PC-3 (cell line): ENCODE data around the gene HOMEZ. TPM values are rescaled to one million over a fixed set of nuclear protein-coding genes. Genes with fewer than 3 reads are reported as not detected.
"Not testable (repeated sequence)": the region's sequence is repeated elsewhere in the genome, so short reads cannot be mapped to it uniquely, and the experiment has no call there.

Experiments used
- ATAC-seq: fragments of 200-7000 bp; cut with Tn5 transposase; 2 replicates; pipeline ENCODE4 v1.9.1; 2020; ENCODE audit warnings: mild to moderate bottlenecking, moderate library complexity
- BruUV-seq: library from RNA; stranded (reverse); fragments of 400-500 nt; replicated peaks from 2 replicates; lab custom pipeline; 2021; lab: Mats Ljungman, UMichigan
- CTCF ChIA-PET: fragments of 300-600 bp; sonication (Branson Sonifier 250); formaldehyde crosslinking; loops from one replicate; lab custom pipeline; 2022; ENCODE audit warnings: antibody characterized with exemption; lab: Charles Lee
- POLR2A ChIA-PET: fragments of 300-600 bp; sonication (Branson Sonifier 250); formaldehyde crosslinking; loops from one replicate; lab custom pipeline; 2022; ENCODE audit warnings: antibody characterized with exemption; ENCODE audit not compliant: unreplicated experiment; lab: Charles Lee
- DNase-seq: peaks from one replicate; pipeline ENCODE4 v3.0.0-alpha.2; 2015
- H2AFZ ChIP-seq: fragments of 300-600 bp; sonication (generic); 2 replicates; pipeline ENCODE4 v1.6.0; 2016; ENCODE audit warnings: antibody characterized with exemption, low read length
- H3F3A ChIP-seq: fragments of 300-600 bp; sonication (generic); one replicate; pipeline ENCODE4 v1.6.0; 2017; ENCODE audit warnings: antibody characterized with exemption, low read length, control low read depth, mild to moderate bottlenecking; ENCODE audit not compliant: unreplicated experiment
- H3K27ac ChIP-seq: fragments of 300-600 bp; sonication (generic); 2 replicates; pipeline ENCODE4 v1.5.1; 2016; ENCODE audit warnings: mild to moderate bottlenecking, low read length
- H3K27me3 ChIP-seq: fragments of 300-600 bp; sonication (generic); 2 replicates; pipeline ENCODE4 v1.6.1; 2016; ENCODE audit warnings: low read length, mixed read lengths
- H3K36me3 ChIP-seq: fragments of 300-600 bp; sonication (generic); 2 replicates; pipeline ENCODE4 v1.6.1; 2016; ENCODE audit warnings: low read depth, mixed run types, low read length, mixed read lengths
- H3K4me1 ChIP-seq: fragments of 300-600 bp; sonication (generic); 2 replicates; pipeline ENCODE4 v1.5.1; 2016; ENCODE audit warnings: low read length; ENCODE audit not compliant: insufficient read depth
- H3K4me2 ChIP-seq: fragments of 300-600 bp; sonication (generic); 2 replicates; pipeline ENCODE4 v1.6.0; 2016; ENCODE audit warnings: low read length
- H3K4me3 ChIP-seq: fragments of 300-600 bp; sonication (generic); 2 replicates; pipeline ENCODE4 v1.5.1; 2016; ENCODE audit warnings: mild to moderate bottlenecking, low read length, mixed read lengths
- H3K79me2 ChIP-seq: fragments of 300-600 bp; sonication (generic); 2 replicates; pipeline ENCODE4 v1.6.1; 2017; ENCODE audit warnings: low read length, mixed read lengths
- H3K9ac ChIP-seq: fragments of 300-600 bp; sonication (generic); 2 replicates; pipeline ENCODE4 v1.6.0; 2016; ENCODE audit warnings: mild to moderate bottlenecking, low read length
- H3K9me2 ChIP-seq: fragments of 300-600 bp; sonication (generic); replicated peaks from 2 replicates; pipeline ENCODE4 v1.6.1; 2016; ENCODE audit warnings: mixed run types, low read length, mixed read lengths
- H3K9me3 ChIP-seq: fragments of 300-600 bp; sonication (generic); 2 replicates; pipeline ENCODE4 v1.6.1; 2016; ENCODE audit warnings: low read length, mixed read lengths
- H4K20me1 ChIP-seq: fragments of 300-600 bp; sonication (generic); 2 replicates; pipeline ENCODE4 v1.6.1; 2016; ENCODE audit warnings: low read length, mixed read lengths
- EZH2 ChIP-seq: fragments of 300-600 bp; sonication (generic); IDR thresholded peaks from one replicate; pipeline ENCODE4 v1.6.1; 2017; ENCODE audit warnings: antibody characterized with exemption, mild to moderate bottlenecking, low read length; ENCODE audit not compliant: unreplicated experiment
- EZH2phosphoT487 ChIP-seq: fragments of 300-600 bp; sonication (generic); IDR thresholded peaks from 2 replicates; pipeline ENCODE4 v1.6.1; 2018; ENCODE audit warnings: mild to moderate bottlenecking, antibody characterized with exemption, low read length, borderline replicate concordance
- intact Hi-C: fragments of 100-400 bp; cut with micrococcal nuclease; formaldehyde crosslinking; loops from 2 replicates; pipeline ENCODE4 v1.9.0; 2023
- total RNA-seq: library from RNA; depleted of rRNA; stranded (reverse); fragments of >200 nt; gene quantifications from 2 replicates; pipeline ENCODE4 v1.2.3, GENCODE V29; 2014
- TF ChIP-seq, protein P1 (sequence below): fragments of 300-600 bp; sonication (generic); conservative IDR thresholded peaks from 2 replicates; pipeline ENCODE4 v1.5.1; 2017; ENCODE audit warnings: antibody characterized with exemption, low read depth, mild to moderate bottlenecking, low read length

The HOMEZ gene
- total RNA-seq, 1 experiment from 2014 or later, result 7.7 TPM

DNA sequence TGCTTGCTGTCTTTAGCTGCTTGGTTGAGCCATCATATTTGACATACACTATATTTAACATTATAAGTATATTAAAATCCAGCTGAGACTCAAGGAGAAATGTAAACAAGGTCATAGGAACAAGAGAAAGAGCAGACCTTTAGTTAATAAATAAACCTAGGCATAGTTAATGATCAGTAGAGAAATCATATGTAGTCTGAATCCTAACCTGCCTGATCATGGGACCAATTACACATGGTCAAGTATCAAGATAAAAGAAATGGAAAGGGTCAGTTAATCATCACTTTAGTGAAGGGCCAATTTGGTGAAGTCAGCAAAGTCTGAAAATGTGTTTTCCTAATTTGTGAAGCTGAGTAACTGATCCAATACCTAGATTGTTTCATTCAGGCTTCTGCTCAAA, 40.6 kb downstream of the HOMEZ start:
- H2AFZ ChIP-seq, result no peak overlapping the region
- H3K79me2 ChIP-seq, result no peaks in the 10 kb centered on the region
- no peak for DNase-seq
- H3K27me3 ChIP-seq, result peaks cover 35% of the 10 kb centered on the region; the same call in 1 of the 2 replicates
- ATAC-seq, result no peak
- H3F3A ChIP-seq, result no peaks in the 10 kb centered on the region
- no peaks in the 10 kb centered on the region for H3K9me3 ChIP-seq
- no peak overlapping the region for H3K9ac ChIP-seq
- H3K36me3 ChIP-seq, result no peaks in the 10 kb centered on the region
- CTCF ChIA-PET, result no interaction called here
- H3K4me2 ChIP-seq, result no peak overlapping the region
- H3K9me2 ChIP-seq, result no peaks in the 10 kb centered on the region
- BruUV-seq, result no TSS peak
- POLR2A ChIA-PET, result interaction anchor here (0.6 kb wide), 1 partner anchor 55 kb away, joined by 3 read pairs; no protein-coding TSS in a partner anchor
- no peak overlapping the region for H3K27ac ChIP-seq
- no peak overlapping the region for H3K4me3 ChIP-seq
- no peaks in the 10 kb centered on the region for H3K4me1 ChIP-seq
- no peaks in the 10 kb centered on the region for H4K20me1 ChIP-seq
- intact Hi-C loops, result no loop called here
- TF ChIP-seq EZH2phosphoT487, result no peak
- no peak for TF ChIP-seq EZH2
- TF ChIP-seq, protein P1, sequence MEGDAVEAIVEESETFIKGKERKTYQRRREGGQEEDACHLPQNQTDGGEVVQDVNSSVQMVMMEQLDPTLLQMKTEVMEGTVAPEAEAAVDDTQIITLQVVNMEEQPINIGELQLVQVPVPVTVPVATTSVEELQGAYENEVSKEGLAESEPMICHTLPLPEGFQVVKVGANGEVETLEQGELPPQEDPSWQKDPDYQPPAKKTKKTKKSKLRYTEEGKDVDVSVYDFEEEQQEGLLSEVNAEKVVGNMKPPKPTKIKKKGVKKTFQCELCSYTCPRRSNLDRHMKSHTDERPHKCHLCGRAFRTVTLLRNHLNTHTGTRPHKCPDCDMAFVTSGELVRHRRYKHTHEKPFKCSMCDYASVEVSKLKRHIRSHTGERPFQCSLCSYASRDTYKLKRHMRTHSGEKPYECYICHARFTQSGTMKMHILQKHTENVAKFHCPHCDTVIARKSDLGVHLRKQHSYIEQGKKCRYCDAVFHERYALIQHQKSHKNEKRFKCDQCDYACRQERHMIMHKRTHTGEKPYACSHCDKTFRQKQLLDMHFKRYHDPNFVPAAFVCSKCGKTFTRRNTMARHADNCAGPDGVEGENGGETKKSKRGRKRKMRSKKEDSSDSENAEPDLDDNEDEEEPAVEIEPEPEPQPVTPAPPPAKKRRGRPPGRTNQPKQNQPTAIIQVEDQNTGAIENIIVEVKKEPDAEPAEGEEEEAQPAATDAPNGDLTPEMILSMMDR, result no peak

DNA sequence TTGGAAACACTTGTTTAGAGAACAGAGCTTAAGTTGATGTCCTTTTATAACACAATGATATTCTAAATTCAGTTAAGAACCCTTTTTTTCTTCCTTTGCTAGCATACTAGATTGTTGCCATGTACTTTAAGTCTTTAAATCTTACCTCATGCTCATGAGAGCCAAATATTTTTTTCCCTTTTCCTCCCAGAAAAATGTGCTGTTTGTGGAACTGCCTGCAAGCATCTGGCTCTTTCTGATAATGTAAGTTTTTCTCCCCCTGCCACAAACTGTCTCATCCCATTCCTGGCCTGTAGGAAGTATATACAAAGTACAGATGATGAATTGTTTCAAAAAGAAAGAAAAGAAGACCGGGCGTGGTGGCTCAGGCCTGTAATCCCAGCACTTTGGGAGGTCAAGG, 42.9 kb downstream of the HOMEZ start:
- no peak for DNase-seq
- no peaks in the 10 kb centered on the region for H3K9me2 ChIP-seq
- H3K4me1 ChIP-seq, result no peaks in the 10 kb centered on the region
- H3K27ac ChIP-seq, result no peak overlapping the region
- no peak overlapping the region for H3K9ac ChIP-seq
- no peak overlapping the region for H3K4me3 ChIP-seq
- H3K9me3 ChIP-seq, result no peaks in the 10 kb centered on the region
- intact Hi-C loops, result no loop called here
- ChIA-PET CTCF (no interaction called here), POLR2A (no interaction called here)
- peaks cover 34% of the 10 kb centered on the region; the same call in 1 of the 2 replicates for H3K27me3 ChIP-seq
- TF ChIP-seq EZH2 (no peak), EZH2phosphoT487 (no peak)
- no peaks in the 10 kb centered on the region for H3K36me3 ChIP-seq
- ATAC-seq, result no peak
- no peaks in the 10 kb centered on the region for H4K20me1 ChIP-seq
- H3K79me2 ChIP-seq, result no peaks in the 10 kb centered on the region
- no peak overlapping the region for H2AFZ ChIP-seq
- no peak overlapping the region for H3K4me2 ChIP-seq
- no TSS peak for BruUV-seq
- H3F3A ChIP-seq, result no peaks in the 10 kb centered on the region

DNA sequence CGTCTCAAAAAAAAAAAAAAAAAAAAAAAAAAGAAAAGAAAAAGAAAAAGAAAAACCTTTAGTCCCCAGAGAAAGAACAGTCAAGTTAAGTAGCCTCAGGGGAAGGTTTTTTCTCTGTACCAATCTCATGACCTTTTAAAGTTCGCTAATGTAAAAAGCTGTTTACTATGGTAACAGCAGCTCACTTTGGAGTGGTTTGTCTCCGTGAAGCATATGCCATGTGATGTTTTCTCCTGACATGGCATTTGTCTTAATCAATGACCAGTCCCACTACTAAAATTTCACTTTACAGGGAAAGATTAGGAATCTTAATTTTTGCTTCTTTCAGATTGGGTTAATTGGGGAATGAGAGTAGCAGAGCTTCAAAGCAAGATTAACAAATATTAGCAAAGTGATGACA, 43.9 kb downstream of the HOMEZ start:
- Histone ChIP-seq H3K27me3 (peaks cover 34% of the 10 kb centered on the region; the same call in 1 of the 2 replicates), H3F3A (no peaks in the 10 kb centered on the region), H2AFZ (no peak overlapping the region), H3K36me3 (no peaks in the 10 kb centered on the region), H3K4me2 (no peak overlapping the region), H3K4me3 (no peak overlapping the region), H3K9ac (no peak overlapping the region), H3K4me1 (no peaks in the 10 kb centered on the region), H3K9me2 (no peaks in the 10 kb centered on the region), H3K9me3 (no peaks in the 10 kb centered on the region), H4K20me1 (no peaks in the 10 kb centered on the region), H3K79me2 (no peaks in the 10 kb centered on the region), H3K27ac (no peak overlapping the region)
- no TSS peak for BruUV-seq
- CTCF ChIA-PET, result no interaction called here
- POLR2A ChIA-PET, result no interaction called here
- no peak for ATAC-seq
- TF ChIP-seq, protein P1, result no peak
- TF ChIP-seq EZH2, result no peak
- no peak for TF ChIP-seq EZH2phosphoT487
- DNase-seq, result no peak
- intact Hi-C loops, result no loop called here

DNA sequence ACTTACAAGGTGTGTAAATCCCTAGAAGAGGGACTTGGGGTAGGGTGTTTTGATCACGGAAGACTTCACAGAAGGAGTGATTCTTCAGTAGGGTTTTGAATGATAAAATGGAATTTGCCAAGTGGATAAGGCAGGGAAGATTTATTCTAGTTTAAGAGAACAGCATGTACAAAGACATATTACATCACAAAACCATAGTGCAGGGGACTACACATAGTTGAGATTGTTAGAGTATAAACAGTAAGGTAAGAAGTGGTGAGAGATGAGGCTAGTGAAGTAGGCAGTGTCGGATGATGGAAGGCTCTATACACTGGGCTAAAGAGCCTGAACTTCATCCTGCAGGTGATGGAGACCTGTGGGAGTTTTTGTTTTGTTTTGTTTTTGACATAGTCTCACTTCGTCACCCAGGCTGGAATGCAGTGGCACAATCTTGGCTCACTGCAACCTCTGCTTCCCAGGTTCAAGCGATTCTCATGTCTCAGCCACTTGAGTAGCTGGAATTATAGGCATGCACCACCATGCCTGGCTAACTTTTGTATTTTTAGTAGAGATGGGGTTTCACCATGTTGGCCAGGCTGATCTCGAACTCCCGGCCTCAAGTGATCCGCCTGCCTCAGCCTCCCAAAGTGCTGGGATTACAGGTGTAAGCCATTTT, 44.7 kb downstream of the HOMEZ start:
- CTCF ChIA-PET, H3K27ac ChIP-seq, H3K9me2 ChIP-seq, ATAC-seq, POLR2A ChIA-PET, H3K36me3 ChIP-seq, H3K9me3 ChIP-seq, H3K4me3 ChIP-seq, BruUV-seq, H3K9ac ChIP-seq, H3K79me2 ChIP-seq, H4K20me1 ChIP-seq, intact Hi-C loops, DNase-seq, H2AFZ ChIP-seq, H3K4me1 ChIP-seq, H3F3A ChIP-seq, H3K4me2 ChIP-seq: not testable (repeated sequence)
- peaks cover 34% of the 10 kb centered on the region; the same call in 1 of the 2 replicates for H3K27me3 ChIP-seq
